ENCODE measurements around the gene SGSM1. TPM values are rescaled to one million over a fixed set of nuclear protein-coding genes. Genes with fewer than 3 reads are reported as not detected.

Gene SGSM1
- total and polyA plus RNA-seq, 10 of the 15 experiments (the other 5 are each of a cell fraction or from before 2014, with no cell fraction given), result not detected

GRCh38 chr22:24965822-24966626 is 160.0 kb downstream of the SGSM1 start (continued):
- TF ChIP-seq, protein P1, sequence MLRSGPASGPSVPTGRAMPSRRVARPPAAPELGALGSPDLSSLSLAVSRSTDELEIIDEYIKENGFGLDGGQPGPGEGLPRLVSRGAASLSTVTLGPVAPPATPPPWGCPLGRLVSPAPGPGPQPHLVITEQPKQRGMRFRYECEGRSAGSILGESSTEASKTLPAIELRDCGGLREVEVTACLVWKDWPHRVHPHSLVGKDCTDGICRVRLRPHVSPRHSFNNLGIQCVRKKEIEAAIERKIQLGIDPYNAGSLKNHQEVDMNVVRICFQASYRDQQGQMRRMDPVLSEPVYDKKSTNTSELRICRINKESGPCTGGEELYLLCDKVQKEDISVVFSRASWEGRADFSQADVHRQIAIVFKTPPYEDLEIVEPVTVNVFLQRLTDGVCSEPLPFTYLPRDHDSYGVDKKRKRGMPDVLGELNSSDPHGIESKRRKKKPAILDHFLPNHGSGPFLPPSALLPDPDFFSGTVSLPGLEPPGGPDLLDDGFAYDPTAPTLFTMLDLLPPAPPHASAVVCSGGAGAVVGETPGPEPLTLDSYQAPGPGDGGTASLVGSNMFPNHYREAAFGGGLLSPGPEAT (IDR thresholded peaks at IDR 0.05; ENCODE audit: low read depth), result no peak

DNA sequence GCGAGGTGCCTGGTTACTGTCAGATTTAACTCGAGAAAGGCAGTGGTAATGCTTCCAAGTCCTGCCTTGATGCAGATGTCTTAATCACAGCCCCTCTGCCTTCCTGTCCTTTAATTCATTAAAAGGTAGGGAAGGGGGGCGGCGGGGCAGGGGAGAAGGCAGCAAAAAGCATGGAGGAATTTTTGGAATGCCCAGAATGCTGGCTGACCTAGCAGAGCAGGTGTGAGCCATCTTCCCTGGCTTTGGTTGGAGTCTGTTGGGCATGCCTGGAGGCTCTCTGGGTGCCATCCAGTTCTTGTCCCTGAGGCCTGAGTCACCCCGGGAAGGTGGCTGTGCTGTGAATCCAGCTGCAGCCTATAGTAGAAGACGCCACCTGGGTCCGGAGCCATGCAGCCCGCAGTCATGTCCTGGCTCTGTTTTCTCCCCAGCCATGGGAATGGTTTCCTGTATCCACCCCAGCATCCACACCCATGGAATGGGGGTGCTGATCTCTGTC is 162.1 kb downstream of the SGSM1 start:
- Histone ChIP-seq H4K20me1 (ENCODE audit: control insufficient read depth, insufficient read depth) (no peaks in the 10 kb centered on the region), H3K4me1 (ENCODE audit: control insufficient read depth, insufficient read depth, low read length) (no peaks in the 10 kb centered on the region), H3K27ac (ENCODE audit: control insufficient read depth, insufficient read depth) (no peak overlapping the region), H3K4me2 (ENCODE audit: control insufficient read depth, insufficient read depth) (no peak overlapping the region), H3K79me2 (ENCODE audit: control insufficient read depth, insufficient read depth, low read length) (no peaks in the 10 kb centered on the region), H2AFZ (ENCODE audit: control insufficient read depth, low read depth, low read length) (no peak overlapping the region), H3K4me3 (no peak overlapping the region), H3K36me3 (ENCODE audit: control insufficient read depth in 2 of 2, insufficient read depth in 2 of 2, low read length in 1 of 2) (no peaks in the 10 kb centered on the region), H3K9me3 (replicated peaks; ENCODE audit: control insufficient read depth, insufficient read depth, low read length) (no peaks in the 10 kb centered on the region), H3K27me3 (replicated peaks in 1 of 2; ENCODE audit: control insufficient read depth in 2 of 2, insufficient read depth in 2 of 2, low read length in 1 of 2) (no peaks in the 10 kb centered on the region; a peak in 1 of 4 replicates), H3K9ac (ENCODE audit: control insufficient read depth, insufficient read depth, low read length) (no peak overlapping the region)
- 27% methylated on average over 8 of the region's 8 CpGs for WGBS (ENCODE audit: insufficient coverage, insufficient replicate concordance, low lambda C conversion rate, missing lambda C conversion rate)
- intact Hi-C loops (cut with micrococcal nuclease; ENCODE audit: unreplicated experiment), result no loop called here
- in situ Hi-C loops (cut with MboI), result no loop called here
- POLR2A ChIA-PET, result no interaction called here
- SMC1A ChIA-PET (ENCODE audit: uncharacterized antibody, unreplicated experiment), result no interaction called here
- RAD21 ChIA-PET (ENCODE audit: unreplicated experiment), result no interaction called here
- no TSS peak for BruUV-seq (replicated peaks)
- no peak for FAIRE-seq
- ATAC-seq, result no peak
- no peak for DNase-seq (ENCODE audit: low read depth, low spot score)
- CTCF ChIA-PET, result no interaction called here
- TF ChIP-seq JUND (IDR thresholded peaks at IDR 0.05; ENCODE audit: low read depth, low read length), result no peak
- TF ChIP-seq, protein P2, sequence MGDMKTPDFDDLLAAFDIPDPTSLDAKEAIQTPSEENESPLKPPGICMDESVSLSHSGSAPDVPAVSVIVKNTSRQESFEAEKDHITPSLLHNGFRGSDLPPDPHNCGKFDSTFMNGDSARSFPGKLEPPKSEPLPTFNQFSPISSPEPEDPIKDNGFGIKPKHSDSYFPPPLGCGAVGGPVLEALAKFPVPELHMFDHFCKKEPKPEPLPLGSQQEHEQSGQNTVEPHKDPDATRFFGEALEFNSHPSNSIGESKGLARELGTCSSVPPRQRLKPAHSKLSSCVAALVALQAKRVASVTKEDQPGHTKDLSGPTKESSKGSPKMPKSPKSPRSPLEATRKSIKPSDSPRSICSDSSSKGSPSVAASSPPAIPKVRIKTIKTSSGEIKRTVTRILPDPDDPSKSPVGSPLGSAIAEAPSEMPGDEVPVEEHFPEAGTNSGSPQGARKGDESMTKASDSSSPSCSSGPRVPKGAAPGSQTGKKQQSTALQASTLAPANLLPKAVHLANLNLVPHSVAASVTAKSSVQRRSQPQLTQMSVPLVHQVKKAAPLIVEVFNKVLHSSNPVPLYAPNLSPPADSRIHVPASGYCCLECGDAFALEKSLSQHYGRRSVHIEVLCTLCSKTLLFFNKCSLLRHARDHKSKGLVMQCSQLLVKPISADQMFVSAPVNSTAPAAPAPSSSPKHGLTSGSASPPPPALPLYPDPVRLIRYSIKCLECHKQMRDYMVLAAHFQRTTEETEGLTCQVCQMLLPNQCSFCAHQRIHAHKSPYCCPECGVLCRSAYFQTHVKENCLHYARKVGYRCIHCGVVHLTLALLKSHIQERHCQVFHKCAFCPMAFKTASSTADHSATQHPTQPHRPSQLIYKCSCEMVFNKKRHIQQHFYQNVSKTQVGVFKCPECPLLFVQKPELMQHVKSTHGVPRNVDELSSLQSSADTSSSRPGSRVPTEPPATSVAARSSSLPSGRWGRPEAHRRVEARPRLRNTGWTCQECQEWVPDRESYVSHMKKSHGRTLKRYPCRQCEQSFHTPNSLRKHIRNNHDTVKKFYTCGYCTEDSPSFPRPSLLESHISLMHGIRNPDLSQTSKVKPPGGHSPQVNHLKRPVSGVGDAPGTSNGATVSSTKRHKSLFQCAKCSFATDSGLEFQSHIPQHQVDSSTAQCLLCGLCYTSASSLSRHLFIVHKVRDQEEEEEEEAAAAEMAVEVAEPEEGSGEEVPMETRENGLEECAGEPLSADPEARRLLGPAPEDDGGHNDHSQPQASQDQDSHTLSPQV (IDR thresholded peaks at IDR 0.05), result no peak
- no peak for TF ChIP-seq CBX5 (IDR thresholded peaks at IDR 0.05; ENCODE audit: low read depth)
- TF ChIP-seq, protein P3, sequence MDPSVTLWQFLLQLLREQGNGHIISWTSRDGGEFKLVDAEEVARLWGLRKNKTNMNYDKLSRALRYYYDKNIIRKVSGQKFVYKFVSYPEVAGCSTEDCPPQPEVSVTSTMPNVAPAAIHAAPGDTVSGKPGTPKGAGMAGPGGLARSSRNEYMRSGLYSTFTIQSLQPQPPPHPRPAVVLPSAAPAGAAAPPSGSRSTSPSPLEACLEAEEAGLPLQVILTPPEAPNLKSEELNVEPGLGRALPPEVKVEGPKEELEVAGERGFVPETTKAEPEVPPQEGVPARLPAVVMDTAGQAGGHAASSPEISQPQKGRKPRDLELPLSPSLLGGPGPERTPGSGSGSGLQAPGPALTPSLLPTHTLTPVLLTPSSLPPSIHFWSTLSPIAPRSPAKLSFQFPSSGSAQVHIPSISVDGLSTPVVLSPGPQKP (IDR thresholded peaks at IDR 0.05; ENCODE audit: low read depth, low read length), result no peak
- TF ChIP-seq ZBTB11 (CRISPR knock-in tag; IDR thresholded peaks at IDR 0.05), result no peak
- no peak for TF ChIP-seq EZH2 (IDR thresholded peaks at IDR 0.05; ENCODE audit: borderline replicate concordance, control insufficient read depth, low read depth, low read length)
- TF ChIP-seq SMAD1 (IDR thresholded peaks at IDR 0.05; ENCODE audit: low read depth, partially characterized antibody), result no peak

Data from GM12878 (cell line).